ENCODE results near the gene SYTL3.

SYTL3 gene

GRCh38 chr6:158717341-158718330, 67.8 kb downstream of the SYTL3 start:
- no peak for DNase-seq (ENCODE audit: low spot score)

- no peak for DNase-seq (ENCODE audit: low spot score)
These were observed 68.7 kb downstream of the SYTL3 start for GRCh38 chr6:158718461-158719046.

- no peak for DNase-seq (ENCODE audit: low spot score)
These were observed 72.4 kb downstream of the SYTL3 start for GRCh38 chr6:158722176-158722729.

- DNase-seq (ENCODE audit: low spot score), result no peak
These were observed 75.8 kb downstream of the SYTL3 start for GRCh38 chr6:158725704-158726103.

GRCh38 chr6:158729906-158730540, 80.2 kb downstream of the SYTL3 start:
- DNase-seq (ENCODE audit: low spot score), result no peak

- DNase-seq (ENCODE audit: low spot score), result no peak
These were observed 80.7 kb downstream of the SYTL3 start for GRCh38 chr6:158730541-158730907.

GRCh38 chr6:158735009-158735408, 85.2 kb downstream of the SYTL3 start:
- DNase-seq (ENCODE audit: low spot score), result no peak

- DNase-seq (ENCODE audit: low spot score), result no peak
These were observed 87.3 kb downstream of the SYTL3 start for GRCh38 chr6:158737082-158737709.

GRCh38 chr6:158737710-158738615, 88.1 kb downstream of the SYTL3 start:
- DNase-seq (ENCODE audit: low spot score), result no peak

- DNase-seq (ENCODE audit: low spot score), result no peak
These were observed 89.8 kb downstream of the SYTL3 start for GRCh38 chr6:158739673-158740072.

- DNase-seq (ENCODE audit: low spot score), result no peak
These were observed 93.3 kb downstream of the SYTL3 start for GRCh38 chr6:158743033-158743651.

GRCh38 chr6:158744986-158745430, 95.2 kb downstream of the SYTL3 start:
- peak; percentile 90 for DNase-seq (ENCODE audit: low spot score)

GRCh38 chr6:158751224-158751623, 101.4 kb downstream of the SYTL3 start:
- no peak for DNase-seq (ENCODE audit: low spot score)

GRCh38 chr6:158751921-158752320, 102.1 kb downstream of the SYTL3 start:
- no peak for DNase-seq (ENCODE audit: low spot score)

- DNase-seq (ENCODE audit: low spot score), result no peak
These were observed 102.8 kb downstream of the SYTL3 start for GRCh38 chr6:158752613-158753012.

- DNase-seq (ENCODE audit: low spot score), result no peak
These were observed 104.0 kb downstream of the SYTL3 start for GRCh38 chr6:158753811-158754210.

GRCh38 chr6:158754738-158755137, 104.9 kb downstream of the SYTL3 start:
- peak; percentile 58 for DNase-seq (ENCODE audit: low spot score)

GRCh38 chr6:158755636-158756035, 105.8 kb downstream of the SYTL3 start:
- DNase-seq (ENCODE audit: low spot score), result no peak

- DNase-seq (ENCODE audit: low spot score), result no peak
These were observed 106.3 kb downstream of the SYTL3 start for GRCh38 chr6:158756126-158756525.
